ENCODE results near the gene DLGAP1. TPM values are rescaled to one million over a fixed set of nuclear protein-coding genes. Genes with fewer than 3 reads are reported as not detected.

DLGAP1 gene
- total and polyA plus RNA-seq, 2 donors (not counting 1 experiment from before 2014, with no cell fraction given): 0.07 to 0.61 TPM

DNA sequence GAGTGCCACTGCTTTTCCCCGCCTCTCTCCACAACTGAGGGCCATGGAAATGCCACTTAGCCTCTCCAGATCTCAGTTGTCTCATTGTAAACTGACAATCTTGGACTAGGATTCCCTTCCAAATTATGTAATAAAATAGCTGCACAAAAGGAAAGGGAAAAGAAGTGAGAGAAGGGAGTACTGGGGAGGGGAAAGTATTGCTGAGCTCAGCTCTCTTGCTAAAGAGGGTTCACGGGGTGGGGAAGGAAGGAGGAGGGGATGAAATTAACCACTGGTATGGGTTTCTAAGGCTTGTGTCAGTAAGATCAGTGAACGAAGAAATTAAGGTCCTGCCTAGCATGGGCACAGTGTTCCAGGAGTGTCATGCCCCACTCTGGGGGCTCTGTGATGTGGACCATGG, 587.9 kb downstream of the DLGAP1 start:
- POLR2A ChIA-PET: no interaction called here
- TF ChIP-seq EZH2 (IDR thresholded peaks at IDR 0.05; ENCODE audit: borderline replicate concordance, insufficient read depth, low read depth, low read length, poor library complexity, severe bottlenecking): no peak
- TF ChIP-seq CTCF (IDR thresholded peaks at IDR 0.05): no peak
- CTCF ChIA-PET: no interaction called here
- Histone ChIP-seq H3K9me3 (ENCODE audit: control extremely low read depth in 1 of 3, control insufficient read depth in 2 of 3, insufficient read depth in 1 of 3, low read length in 2 of 3) (no peaks in the 10 kb centered on the region), H3K9ac (ENCODE audit: low read length) (no peak overlapping the region), H3K27me3 (replicated peaks in 1 of 4; ENCODE audit: control extremely low read depth in 1 of 4, control insufficient read depth in 3 of 4, insufficient read depth in 4 of 4, low read length in 3 of 4) (peaks cover 0 to 2% (median 0%) of the 10 kb centered on the region in 4 experiments), H3K27ac (ENCODE audit: low read length in 2 of 2) (no peak overlapping the region), H2AFZ (ENCODE audit: insufficient read depth, low read depth, low read length, poor library complexity, severe bottlenecking) (no peak overlapping the region), H3K79me2 (ENCODE audit: control insufficient read depth, insufficient read depth, low read length) (no peaks in the 10 kb centered on the region), H3K36me3 (replicated peaks in 1 of 2; ENCODE audit: control extremely low read depth in 1 of 2, control insufficient read depth in 1 of 2, extremely low read depth in 1 of 2, insufficient read depth in 2 of 2, low read length in 1 of 2) (no peaks in the 10 kb centered on the region), H3K4me1 (ENCODE audit: control insufficient read depth in 2 of 2, insufficient read depth in 2 of 2, low read length in 2 of 2) (no peaks in the 10 kb centered on the region), H3K4me3 (ENCODE audit: control extremely low read depth in 1 of 5, extremely low read depth in 1 of 5, insufficient read depth in 1 of 5, low read depth in 2 of 5, low read length in 4 of 5) (no peak overlapping the region), H4K20me1 (ENCODE audit: control insufficient read depth, insufficient read depth, low read length, poor library complexity, severe bottlenecking) (no peaks in the 10 kb centered on the region), H3K4me2 (replicated peaks; ENCODE audit: low read depth, low read length, poor library complexity, severe bottlenecking) (no peak overlapping the region)
- no peaks in the 10 kb centered on the region for H3K4me1 Mint-ChIP-seq
- H3K27ac Mint-ChIP-seq: no peak overlapping the region
- H3K4me3 Mint-ChIP-seq: no peak overlapping the region
- DNase-seq: no peak
- intact Hi-C loops (cut with micrococcal nuclease): no loop called here
- H3K9me3 Mint-ChIP-seq (ENCODE audit: insufficient read depth): no peaks in the 10 kb centered on the region
- H3K27me3 Mint-ChIP-seq: peaks cover 5% of the 10 kb centered on the region
- WGBS (ENCODE audit: insufficient coverage): 100% methylated on average over 1 of the region's 3 CpGs
- ATAC-seq (ENCODE audit: low read depth): no peak

- Mint-ChIP-seq H3K4me1 (no peaks in the 10 kb centered on the region), H3K9me3 (ENCODE audit: insufficient read depth) (no peaks in the 10 kb centered on the region), H3K27me3 (peaks cover 5% of the 10 kb centered on the region), H3K27ac (no peak overlapping the region), H3K4me3 (no peak overlapping the region)
- H3K4me1 ChIP-seq (ENCODE audit: control insufficient read depth in 2 of 2, insufficient read depth in 2 of 2, low read length in 2 of 2): no peaks in the 10 kb centered on the region
- no CpG with 5 or more reads among the region's 4 CpGs for WGBS (ENCODE audit: insufficient coverage)
- no peak overlapping the region for H3K27ac ChIP-seq (ENCODE audit: low read length in 2 of 2)
- H4K20me1 ChIP-seq (ENCODE audit: control insufficient read depth, insufficient read depth, low read length, poor library complexity, severe bottlenecking): no peaks in the 10 kb centered on the region
- intact Hi-C loops (cut with micrococcal nuclease): no loop called here
- peaks cover 0 to 2% (median 0%) of the 10 kb centered on the region in 4 experiments for H3K27me3 ChIP-seq (replicated peaks in 1 of 4; ENCODE audit: control extremely low read depth in 1 of 4, control insufficient read depth in 3 of 4, insufficient read depth in 4 of 4, low read length in 3 of 4)
- H2AFZ ChIP-seq (ENCODE audit: insufficient read depth, low read depth, low read length, poor library complexity, severe bottlenecking): no peak overlapping the region
- no peaks in the 10 kb centered on the region for H3K36me3 ChIP-seq (replicated peaks in 1 of 2; ENCODE audit: control extremely low read depth in 1 of 2, control insufficient read depth in 1 of 2, extremely low read depth in 1 of 2, insufficient read depth in 2 of 2, low read length in 1 of 2)
- H3K9me3 ChIP-seq (ENCODE audit: control extremely low read depth in 1 of 3, control insufficient read depth in 2 of 3, insufficient read depth in 1 of 3, low read length in 2 of 3): no peaks in the 10 kb centered on the region
- no peak for DNase-seq
- TF ChIP-seq EZH2 (IDR thresholded peaks at IDR 0.05; ENCODE audit: borderline replicate concordance, insufficient read depth, low read depth, low read length, poor library complexity, severe bottlenecking): no peak
- TF ChIP-seq CTCF (IDR thresholded peaks at IDR 0.05): no peak
- ChIA-PET CTCF (no interaction called here), POLR2A (no interaction called here)
- no peak overlapping the region for H3K9ac ChIP-seq (ENCODE audit: low read length)
- no peak overlapping the region for H3K4me3 ChIP-seq (ENCODE audit: control extremely low read depth in 1 of 5, extremely low read depth in 1 of 5, insufficient read depth in 1 of 5, low read depth in 2 of 5, low read length in 4 of 5)
- no peak overlapping the region for H3K4me2 ChIP-seq (replicated peaks; ENCODE audit: low read depth, low read length, poor library complexity, severe bottlenecking)
- no peaks in the 10 kb centered on the region for H3K79me2 ChIP-seq (ENCODE audit: control insufficient read depth, insufficient read depth, low read length)
- no peak for ATAC-seq (ENCODE audit: low read depth)
Observed at GRCh38 chr18:3864669-3865298, 590.3 kb downstream of the DLGAP1 start.
